ENCODE measurements around the gene ADAP1. TPM values are rescaled to one million over a fixed set of nuclear protein-coding genes. Genes with fewer than 3 reads are reported as not detected.

The ADAP1 gene
- total RNA-seq, 4 donors from 2014 or later = 9.1 to 18.8 (median 9.9) TPM

DNA sequence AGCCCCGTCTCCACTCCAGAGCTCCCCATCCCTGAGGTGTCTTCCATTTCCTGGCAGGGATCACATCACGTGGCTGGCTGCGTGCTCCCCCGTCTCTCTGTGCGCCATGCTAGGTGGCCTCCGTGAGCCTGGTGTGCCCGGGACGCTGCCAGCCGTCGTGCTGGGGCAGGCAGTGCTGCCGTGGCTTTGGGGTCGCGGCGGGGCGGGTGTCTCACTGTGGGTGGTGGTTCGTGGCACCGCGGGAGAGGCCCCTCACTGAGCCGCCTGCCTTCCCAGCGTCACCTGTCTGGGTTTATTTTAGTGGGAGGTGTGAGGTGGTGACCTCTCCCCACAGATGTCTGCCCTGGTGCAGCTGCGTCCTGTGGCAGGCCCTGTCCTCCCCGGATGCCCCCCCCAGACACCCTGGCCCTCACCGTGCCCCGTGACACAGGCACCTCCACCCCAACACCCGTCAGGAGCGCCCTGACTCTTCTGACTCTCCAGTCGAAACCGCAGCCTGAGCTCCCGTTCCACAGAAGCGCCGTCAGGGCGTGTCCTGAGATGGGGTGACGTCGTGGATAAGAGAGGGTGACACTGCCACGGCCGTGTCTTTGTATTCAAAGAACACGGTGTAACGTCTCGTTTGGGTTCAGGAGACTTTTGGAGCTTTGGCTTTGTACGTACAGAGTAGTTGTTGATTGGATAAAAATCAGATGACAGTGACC, 60.2 kb downstream of the ADAP1 start:
- 90 to 92% methylated on average over 35 to 40 of the region's 40 CpGs for WGBS, 2 donors
- intact Hi-C loops (cut with DNase I; ENCODE audit: low total_unique reads) = no loop called here
- no peak for DNase-seq (ENCODE audit: low spot score in 2 of 2)
- TF ChIP-seq, protein P1, sequence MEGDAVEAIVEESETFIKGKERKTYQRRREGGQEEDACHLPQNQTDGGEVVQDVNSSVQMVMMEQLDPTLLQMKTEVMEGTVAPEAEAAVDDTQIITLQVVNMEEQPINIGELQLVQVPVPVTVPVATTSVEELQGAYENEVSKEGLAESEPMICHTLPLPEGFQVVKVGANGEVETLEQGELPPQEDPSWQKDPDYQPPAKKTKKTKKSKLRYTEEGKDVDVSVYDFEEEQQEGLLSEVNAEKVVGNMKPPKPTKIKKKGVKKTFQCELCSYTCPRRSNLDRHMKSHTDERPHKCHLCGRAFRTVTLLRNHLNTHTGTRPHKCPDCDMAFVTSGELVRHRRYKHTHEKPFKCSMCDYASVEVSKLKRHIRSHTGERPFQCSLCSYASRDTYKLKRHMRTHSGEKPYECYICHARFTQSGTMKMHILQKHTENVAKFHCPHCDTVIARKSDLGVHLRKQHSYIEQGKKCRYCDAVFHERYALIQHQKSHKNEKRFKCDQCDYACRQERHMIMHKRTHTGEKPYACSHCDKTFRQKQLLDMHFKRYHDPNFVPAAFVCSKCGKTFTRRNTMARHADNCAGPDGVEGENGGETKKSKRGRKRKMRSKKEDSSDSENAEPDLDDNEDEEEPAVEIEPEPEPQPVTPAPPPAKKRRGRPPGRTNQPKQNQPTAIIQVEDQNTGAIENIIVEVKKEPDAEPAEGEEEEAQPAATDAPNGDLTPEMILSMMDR (IDR thresholded peaks at IDR 0.05) = no peak
- no peak for TF ChIP-seq POLR2A (IDR thresholded peaks at IDR 0.05)
- no peak overlapping the region for H3K4me3 ChIP-seq (ENCODE audit: low read depth, poor library complexity, severe bottlenecking)

DNA sequence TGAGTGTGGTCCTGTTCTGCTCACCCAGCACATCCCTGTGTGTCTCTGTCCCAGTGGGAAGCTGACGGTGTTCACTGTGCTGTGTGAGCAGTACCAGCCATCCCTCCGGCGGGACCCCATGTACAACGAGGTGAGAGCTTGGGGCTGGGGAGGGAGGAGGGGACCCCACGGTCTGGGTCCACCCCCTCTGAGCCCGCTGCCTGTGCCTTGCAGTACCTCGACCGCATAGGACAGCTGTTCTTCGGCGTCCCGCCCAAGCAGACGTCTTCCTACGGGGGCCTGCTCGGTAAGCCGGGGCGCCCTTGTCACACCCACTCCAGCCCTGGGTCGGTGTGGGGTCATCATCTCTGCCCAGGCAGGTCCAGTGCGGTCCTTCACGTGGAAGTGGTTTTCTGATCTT, 60.8 kb downstream of the ADAP1 start:
- no peak for DNase-seq (ENCODE audit: low spot score in 2 of 2)

DNA sequence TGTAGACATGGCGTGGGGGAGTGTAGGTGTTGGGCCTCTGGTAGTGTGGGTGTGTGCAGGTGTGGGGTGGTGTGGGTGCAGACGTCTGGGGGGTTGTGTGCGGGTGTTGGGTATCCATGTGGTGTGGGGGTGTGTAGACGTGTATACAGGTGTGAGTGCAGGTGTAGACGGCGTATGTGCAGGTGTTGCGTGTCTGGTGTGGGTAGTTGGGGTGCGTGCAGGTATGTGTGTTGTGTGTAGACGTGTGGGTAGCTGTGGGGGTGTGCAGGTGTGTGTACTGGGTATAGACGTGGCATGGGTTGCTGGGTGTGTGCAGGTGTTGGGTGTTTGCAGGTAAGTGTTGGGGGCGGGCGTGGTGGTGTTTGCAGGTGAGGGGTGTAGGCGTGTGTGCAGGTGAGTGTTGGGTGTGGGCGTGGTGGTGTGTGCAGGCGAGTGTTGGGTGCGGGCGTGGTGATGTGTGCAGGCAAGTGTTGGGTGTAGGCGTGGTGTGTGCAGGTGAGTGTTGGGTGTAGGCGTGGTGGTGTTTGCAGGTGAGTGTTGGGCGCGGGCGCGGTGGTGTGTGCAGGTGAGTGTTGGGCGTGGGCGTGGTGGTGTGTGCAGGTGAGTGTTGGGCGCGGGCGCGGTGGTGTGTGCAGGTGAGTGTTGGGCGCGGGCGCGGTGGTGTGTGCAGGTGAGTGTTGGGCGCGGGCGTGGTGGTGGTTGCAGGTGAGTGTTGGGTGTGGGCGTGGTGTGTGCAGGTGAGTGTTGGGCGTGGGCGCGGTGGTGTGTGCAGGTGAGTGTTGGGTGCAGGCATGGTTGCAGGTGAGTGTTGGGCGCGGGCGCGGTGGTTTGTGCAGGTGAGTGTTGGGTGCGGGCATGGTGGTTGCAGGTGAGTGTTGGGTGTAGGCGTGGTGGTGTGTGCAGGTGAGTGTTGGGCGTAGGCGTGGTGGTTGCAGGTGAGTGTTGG, 61.6 kb downstream of the ADAP1 start:
- intact Hi-C loops (cut with DNase I; ENCODE audit: low total_unique reads) = no loop called here
- 90 to 92% methylated on average over 48 of the region's 48 CpGs for WGBS, 2 donors
- no peak overlapping the region for H3K4me3 ChIP-seq (ENCODE audit: low read depth, poor library complexity, severe bottlenecking)
- TF ChIP-seq POLR2A (IDR thresholded peaks at IDR 0.05) = no peak
- TF ChIP-seq, protein P1 (IDR thresholded peaks at IDR 0.05) = no peak
- no peak for DNase-seq (ENCODE audit: low spot score in 2 of 2)

More for the DNA sequence above, 60.8 kb downstream of the ADAP1 start:
- intact Hi-C loops (cut with DNase I; ENCODE audit: low total_unique reads) = no loop called here
- H3K4me3 ChIP-seq (ENCODE audit: low read depth, poor library complexity, severe bottlenecking) = no peak overlapping the region
- TF ChIP-seq, protein P1 (IDR thresholded peaks at IDR 0.05) = no peak
- no peak for TF ChIP-seq POLR2A (IDR thresholded peaks at IDR 0.05)
- WGBS, 2 donors = 87 to 90% methylated on average over 19 of the region's 19 CpGs

DNA sequence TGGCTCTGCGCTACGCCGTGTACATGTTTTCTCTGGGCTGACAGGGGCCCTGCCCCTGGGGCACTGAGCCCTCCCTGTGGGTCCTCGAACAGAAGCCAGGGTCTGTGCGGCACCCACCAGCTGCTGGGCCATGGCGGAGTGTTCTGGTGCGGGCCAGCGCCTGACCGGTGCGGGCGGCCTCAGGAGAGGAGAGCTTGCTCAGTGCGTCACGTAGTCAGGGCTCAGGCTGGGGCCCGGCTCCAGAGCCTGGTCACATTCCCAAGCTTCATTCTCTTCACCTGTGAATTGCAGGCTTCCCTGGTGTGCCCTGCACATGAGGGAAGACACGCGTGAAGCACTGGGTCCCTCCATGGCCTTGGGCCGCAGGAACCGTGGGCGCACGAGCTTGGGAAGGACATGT, 62.7 kb downstream of the ADAP1 start:
- WGBS, 2 donors = 92 to 96% methylated on average over 18 to 20 of the region's 20 CpGs
- H3K4me3 ChIP-seq (ENCODE audit: low read depth, poor library complexity, severe bottlenecking) = no peak overlapping the region
- intact Hi-C loops (cut with DNase I; ENCODE audit: low total_unique reads) = no loop called here
- TF ChIP-seq, protein P1 (IDR thresholded peaks at IDR 0.05) = no peak
- no peak for TF ChIP-seq POLR2A (IDR thresholded peaks at IDR 0.05)
- DNase-seq (ENCODE audit: low spot score in 2 of 2) = no peak

DNA sequence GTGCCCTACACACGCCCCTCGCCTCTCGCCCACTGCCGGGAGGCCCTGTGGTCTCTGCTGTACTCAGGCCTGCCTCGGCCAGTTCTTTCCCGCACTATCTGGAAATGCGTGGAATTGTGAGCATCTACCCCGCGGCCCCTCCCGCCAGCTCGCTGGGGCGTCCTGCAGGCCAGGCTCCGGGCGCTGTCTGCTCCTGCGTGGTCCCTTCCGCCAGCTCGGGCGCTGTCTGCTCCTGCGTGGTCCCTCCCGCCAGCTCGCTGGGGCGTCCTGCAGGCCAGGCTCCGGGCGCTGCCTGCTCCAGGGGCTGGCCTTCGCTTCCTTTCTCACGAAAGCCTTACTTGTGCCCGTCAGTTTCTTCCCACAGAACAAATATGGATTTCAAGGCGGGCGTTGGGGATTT, 63.2 kb downstream of the ADAP1 start:
- intact Hi-C loops (cut with DNase I; ENCODE audit: low total_unique reads) = no loop called here
- DNase-seq (ENCODE audit: low spot score in 2 of 2) = no peak
- TF ChIP-seq, protein P1 (IDR thresholded peaks at IDR 0.05) = no peak
- no peak for TF ChIP-seq POLR2A (IDR thresholded peaks at IDR 0.05)
- 95 to 96% methylated on average over 25 to 29 of the region's 29 CpGs for WGBS, 2 donors
- H3K4me3 ChIP-seq (ENCODE audit: low read depth, poor library complexity, severe bottlenecking) = no peak overlapping the region

All from lower leg skin (tissue), 4 donors.